GM10847 (cell line): Measurements from ENCODE around the gene SEMA3G.

Experiments
- POLR2A ChIP-seq: IDR thresholded peaks from 2 replicates; pipeline ENCODE4 v1.6.1; 2011; ENCODE audit not compliant: insufficient read length; ENCODE audit errors: extremely low read depth

The SEMA3G gene

GRCh38 chr3:52444860-52445793 lies at the start of gene SEMA3G:
TSS of gene SEMA3G (minus strand) at chr3:52445103. CDS start at chr3:52445027, 76 bp downstream.
- TF ChIP-seq POLR2A: no peak

DNA sequence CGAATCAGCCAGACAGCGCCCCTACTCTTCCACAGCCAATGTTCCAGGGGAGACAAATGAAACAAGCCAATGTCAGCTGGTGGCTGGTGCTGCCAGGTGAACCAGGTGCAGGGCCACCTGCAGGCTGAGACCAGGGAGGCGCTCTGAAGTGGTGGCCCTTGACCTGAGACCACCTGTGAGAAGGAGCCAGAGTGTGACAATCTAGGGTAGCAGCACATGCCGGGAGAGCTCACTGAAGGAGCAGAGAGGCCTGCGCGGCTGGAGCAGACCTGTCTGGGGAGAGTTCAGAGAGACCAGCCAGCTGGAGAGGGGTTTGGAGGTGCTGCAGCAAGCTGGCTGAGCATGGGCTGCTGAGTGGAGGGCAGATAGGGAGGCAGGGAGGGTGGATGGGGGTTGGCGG lies 49.5 kb upstream of the SEMA3G start:
- TF ChIP-seq POLR2A: no peak

DNA sequence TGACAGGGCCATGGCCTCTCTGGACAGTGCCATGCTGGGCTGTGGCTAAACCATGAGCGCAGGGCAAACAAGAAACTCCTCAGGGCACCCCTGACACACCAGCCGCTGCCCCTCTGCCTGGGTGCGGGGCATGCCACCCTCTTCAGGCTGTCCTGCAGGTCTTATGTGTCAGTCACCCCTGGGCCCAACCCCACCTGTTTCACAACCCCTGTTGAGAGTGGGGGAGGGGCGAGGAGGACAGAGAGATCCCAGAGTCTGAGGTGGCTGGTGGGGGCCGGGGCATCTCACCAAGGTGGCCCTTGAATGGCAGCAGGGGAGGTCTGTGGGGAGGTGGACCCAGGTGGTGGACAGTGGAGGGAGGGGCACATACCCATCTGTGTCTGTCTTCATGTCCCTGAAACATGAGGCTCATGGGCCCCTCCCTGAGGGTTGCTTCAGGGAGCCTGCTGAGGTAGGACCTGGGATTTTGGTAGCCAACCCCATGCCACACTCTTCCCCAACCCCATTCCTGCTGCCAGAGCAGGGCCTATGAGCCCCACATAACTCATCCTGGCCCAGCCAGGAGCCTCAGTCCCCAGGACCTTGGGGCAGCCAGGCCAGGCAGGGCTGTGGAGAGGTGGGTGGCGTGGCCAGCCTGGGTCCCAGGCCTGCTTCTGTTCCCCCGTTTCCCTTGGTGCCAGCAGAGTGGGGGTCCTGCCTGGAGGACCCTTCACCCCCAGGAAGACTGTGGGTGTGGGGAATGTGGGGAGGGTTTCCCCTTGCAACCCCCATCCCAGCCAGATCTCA lies 48.5 kb upstream of the SEMA3G start:
- no peak for TF ChIP-seq POLR2A

DNA sequence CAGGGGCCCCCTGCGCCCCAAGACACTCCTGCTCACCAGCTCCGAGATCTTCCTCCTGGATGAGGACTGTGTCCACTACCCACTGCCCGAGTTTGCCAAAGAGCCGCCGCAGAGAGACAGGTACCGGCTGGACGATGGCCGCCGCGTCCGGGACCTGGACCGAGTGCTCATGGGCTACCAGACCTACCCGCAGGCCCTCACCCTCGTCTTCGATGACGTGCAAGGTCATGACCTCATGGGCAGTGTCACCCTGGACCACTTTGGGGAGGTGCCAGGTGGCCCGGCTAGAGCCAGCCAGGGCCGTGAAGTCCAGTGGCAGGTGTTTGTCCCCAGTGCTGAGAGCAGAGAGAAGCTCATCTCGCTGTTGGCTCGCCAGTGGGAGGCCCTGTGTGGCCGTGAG lies 47.2 kb upstream of the SEMA3G start:
- TF ChIP-seq POLR2A: no peak

- TF ChIP-seq POLR2A: no peak
Measured at GRCh38 chr3:52490939-52491526, 46.1 kb upstream of the SEMA3G start.

GRCh38 chr3:52490035-52490938 lies 45.4 kb upstream of the SEMA3G start:
- TF ChIP-seq POLR2A: no peak

DNA sequence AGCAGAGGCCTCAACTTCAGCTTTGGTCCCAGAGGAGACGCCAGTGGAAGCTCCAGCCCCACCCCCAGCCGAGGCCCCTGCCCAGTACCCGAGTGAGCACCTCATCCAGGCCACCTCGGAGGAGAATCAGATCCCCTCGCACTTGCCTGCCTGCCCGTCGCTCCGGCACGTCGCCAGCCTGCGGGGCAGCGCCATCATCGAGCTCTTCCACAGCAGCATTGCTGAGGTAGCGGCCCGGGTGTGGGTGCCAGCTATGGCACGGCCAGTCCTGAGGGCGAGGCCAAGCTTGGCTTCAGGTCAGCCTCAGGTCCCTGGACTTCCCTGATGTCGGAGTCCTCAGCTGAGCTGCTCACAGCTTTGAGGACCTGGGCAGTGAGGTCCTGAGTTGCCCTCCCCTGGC lies 44.5 kb upstream of the SEMA3G start:
- no peak for TF ChIP-seq POLR2A

DNA sequence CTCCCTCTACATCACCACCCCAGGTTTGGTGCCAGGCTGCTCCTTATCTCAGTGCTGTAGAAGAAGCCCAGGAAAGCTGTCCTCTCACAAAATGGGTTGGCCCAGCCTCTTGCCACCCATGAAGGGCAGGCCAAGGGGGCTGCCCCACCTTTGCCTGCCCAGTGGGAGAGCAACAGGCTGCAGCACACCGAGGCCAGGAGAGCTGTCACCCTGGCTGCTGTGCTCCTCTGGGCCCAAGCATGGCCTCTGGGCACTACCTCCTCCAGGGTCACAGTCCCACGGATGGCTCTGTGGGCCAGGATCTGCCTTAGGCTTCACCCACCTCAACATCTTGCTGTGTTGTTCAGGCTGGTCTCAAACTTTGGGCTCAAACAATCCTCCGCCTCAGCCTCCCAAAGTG lies 43.8 kb upstream of the SEMA3G start:
- TF ChIP-seq POLR2A: no peak

DNA sequence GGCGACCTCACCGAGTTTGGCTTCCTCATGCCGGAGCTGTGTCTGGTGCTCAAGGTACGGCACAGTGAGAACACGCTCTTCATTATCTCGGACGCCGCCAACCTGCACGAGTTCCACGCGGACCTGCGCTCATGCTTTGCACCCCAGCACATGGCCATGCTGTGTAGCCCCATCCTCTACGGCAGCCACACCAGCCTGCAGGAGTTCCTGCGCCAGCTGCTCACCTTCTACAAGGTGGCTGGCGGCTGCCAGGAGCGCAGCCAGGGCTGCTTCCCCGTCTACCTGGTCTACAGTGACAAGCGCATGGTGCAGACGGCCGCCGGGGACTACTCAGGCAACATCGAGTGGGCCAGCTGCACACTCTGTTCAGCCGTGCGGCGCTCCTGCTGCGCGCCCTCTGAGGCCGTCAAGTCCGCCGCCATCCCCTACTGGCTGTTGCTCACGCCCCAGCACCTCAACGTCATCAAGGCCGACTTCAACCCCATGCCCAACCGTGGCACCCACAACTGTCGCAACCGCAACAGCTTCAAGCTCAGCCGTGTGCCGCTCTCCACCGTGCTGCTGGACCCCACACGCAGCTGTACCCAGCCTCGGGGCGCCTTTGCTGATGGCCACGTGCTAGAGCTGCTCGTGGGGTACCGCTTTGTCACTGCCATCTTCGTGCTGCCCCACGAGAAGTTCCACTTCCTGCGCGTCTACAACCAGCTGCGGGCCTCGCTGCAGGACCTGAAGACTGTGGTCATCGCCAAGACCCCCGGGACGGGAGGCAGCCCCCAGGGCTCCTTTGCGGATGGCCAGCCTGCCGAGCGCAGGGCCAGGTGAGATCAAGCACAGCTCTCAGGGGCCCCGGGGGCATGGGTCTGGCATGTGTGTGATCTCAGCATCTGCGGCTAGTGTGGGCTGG lies 43.1 kb upstream of the SEMA3G start:
- no peak for TF ChIP-seq POLR2A

GRCh38 chr3:52487050-52487787 lies 42.3 kb upstream of the SEMA3G start:
- TF ChIP-seq POLR2A: no peak

DNA sequence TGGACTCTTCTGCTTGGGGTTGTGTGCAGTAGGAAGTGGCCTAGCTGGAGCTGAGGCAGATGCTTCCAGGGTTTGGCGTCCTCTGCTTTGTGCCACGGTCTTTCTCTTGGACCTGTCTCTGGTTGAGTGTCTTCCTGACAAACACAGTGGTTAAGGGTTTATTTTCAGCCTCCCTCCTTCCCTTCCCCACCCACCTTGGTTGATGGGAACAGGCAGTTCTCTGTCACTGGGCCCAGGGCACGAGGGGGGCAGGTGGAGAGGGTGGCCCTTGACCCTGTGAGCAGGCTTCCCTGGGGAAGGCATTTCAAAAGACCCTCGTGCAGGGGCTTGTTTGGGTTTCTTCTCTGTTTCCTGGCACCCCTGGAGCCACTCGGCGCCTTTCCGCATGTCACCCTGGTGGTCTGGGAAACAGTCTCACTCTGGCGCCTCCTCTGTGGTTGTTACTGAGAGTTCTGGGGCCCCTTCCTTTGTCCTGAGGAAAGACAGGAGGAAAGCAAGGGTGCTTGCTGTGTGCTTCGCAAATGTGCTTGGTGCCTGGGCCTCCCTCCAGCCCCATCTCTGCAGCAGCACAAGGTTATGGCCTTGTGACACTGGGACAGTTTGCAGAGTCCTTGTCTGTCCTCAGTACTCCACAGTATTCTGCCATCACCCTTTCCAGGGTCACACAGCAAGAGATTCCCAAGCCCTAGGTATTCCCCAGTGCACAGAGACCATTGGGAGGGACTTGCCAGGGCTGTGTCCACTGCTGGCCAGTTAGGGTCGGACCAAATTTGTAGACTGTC lies 40.0 kb upstream of the SEMA3G start:
- TF ChIP-seq POLR2A: no peak

DNA sequence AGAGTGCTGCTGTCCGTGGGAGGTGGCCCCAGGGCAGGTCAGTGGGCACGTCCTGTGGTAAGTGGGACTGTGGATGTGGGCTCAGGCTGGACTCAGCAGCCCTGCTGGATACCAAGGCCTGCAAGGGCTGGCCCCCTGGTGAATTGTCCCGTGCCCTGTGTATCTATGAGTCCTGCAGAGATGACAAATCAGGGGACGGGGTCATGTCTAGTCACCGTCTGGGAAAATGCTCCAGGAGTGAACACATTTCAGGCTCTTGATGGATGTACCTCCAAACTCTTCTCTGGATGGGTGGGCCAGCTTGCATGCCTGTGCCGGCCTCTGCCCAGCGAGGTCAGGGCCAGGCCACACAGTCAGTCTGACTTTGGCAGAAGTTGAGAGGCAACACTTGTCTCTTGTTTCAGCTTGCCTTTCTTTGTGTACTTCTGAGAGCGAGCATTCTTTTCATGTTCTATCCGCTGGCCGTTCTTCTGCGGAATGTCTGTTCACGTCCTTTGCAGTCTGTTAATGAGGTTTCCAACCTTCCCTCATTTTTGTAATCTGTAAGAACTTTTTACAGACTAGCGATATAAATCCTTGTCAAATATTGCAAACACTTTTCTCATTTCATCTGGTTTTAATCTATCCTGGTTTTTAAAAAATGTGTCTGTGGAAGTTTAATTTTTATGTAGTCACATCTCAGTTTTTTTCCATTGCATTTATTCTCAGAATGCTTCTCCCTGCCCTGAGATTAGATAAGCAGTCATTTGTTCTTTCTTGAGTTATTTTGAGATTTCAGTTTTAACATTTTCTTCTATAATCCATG lies 38.9 kb upstream of the SEMA3G start:
- no peak for TF ChIP-seq POLR2A

DNA sequence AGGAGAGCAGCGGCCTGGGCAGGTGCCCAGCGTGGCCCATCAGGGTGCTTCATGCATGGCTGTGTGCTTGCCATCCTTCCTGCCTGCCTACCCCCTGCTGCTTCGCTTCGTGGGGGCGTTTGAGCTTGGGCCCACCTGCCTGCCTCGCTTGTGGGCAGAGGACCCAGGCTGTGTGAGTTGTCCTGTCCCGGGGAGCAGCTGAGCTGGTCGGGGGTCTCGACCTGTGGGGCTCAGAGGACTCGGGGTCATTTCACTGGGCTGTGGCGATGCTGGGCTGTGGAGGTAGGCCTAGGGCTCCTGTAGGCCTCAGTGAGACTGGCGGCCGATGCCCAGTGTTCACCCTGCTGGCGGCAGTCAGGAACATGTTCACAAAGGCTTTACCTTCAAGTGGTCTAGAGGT lies 38.2 kb upstream of the SEMA3G start:
- no peak for TF ChIP-seq POLR2A
